OCI-LY1 (cell line): ENCODE measurements around the gene ZNF846.

Experiments used
- EZH2 ChIP-seq: fragments of 200-600 bp; sonication (generic), shearing (Covaris generic); IDR thresholded peaks from 2 replicates; pipeline ENCODE4 v1.8.0; 2017; ENCODE audit warnings: borderline replicate concordance, mixed run types, mild to moderate bottlenecking, antibody characterized with exemption, low read length, moderate library complexity, mixed read lengths
- TF ChIP-seq, protein P1 (sequence below): fragments of 200-600 bp; sonication (generic), shearing (Covaris generic); IDR thresholded peaks from 2 replicates; pipeline ENCODE4 v1.5.1; 2017; ENCODE audit warnings: mild to moderate bottlenecking, antibody characterized with exemption, low read length, moderate library complexity, mixed read lengths

DNA sequence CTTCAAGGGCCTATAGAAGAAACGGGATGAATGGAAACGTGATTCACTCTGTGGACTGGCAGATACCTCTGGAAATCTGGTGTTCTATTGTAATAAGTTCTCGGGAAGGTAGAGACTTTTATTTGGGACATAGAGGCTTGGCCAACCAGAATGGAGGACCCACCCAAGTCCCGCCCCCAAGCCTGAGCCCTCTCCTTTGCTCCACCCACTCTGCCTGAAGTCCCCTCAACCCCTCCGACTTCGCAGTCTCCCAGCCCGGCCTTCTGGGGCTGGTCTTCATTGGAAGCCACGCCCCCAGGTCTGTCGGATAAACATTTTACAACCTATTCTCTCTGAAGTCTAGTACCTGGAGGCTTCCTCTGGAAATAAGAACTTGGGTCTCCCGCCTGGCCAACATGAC is 33.4 kb upstream of the ZNF846 start:
- TF ChIP-seq, protein P1, sequence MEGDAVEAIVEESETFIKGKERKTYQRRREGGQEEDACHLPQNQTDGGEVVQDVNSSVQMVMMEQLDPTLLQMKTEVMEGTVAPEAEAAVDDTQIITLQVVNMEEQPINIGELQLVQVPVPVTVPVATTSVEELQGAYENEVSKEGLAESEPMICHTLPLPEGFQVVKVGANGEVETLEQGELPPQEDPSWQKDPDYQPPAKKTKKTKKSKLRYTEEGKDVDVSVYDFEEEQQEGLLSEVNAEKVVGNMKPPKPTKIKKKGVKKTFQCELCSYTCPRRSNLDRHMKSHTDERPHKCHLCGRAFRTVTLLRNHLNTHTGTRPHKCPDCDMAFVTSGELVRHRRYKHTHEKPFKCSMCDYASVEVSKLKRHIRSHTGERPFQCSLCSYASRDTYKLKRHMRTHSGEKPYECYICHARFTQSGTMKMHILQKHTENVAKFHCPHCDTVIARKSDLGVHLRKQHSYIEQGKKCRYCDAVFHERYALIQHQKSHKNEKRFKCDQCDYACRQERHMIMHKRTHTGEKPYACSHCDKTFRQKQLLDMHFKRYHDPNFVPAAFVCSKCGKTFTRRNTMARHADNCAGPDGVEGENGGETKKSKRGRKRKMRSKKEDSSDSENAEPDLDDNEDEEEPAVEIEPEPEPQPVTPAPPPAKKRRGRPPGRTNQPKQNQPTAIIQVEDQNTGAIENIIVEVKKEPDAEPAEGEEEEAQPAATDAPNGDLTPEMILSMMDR, result no peak
- TF ChIP-seq EZH2, result no peak
